HFFc6 (cell line): Measurements from ENCODE around the gene WLS. TPM values are rescaled to one million over a fixed set of nuclear protein-coding genes. Genes with fewer than 3 reads are reported as not detected.
A peak's percentile ranks its signal among the peaks of the same experiment; 100 is the strongest.

ENCODE experiments used
- DNase-seq: peaks from one replicate; pipeline ENCODE4 v3.0.0-alpha.2; 2018
- H3K27ac Mint-ChIP-seq: 2 replicates; pipeline ENCODE4 v1.8.0; 2020; ENCODE audit warnings: mild to moderate bottlenecking, mixed read lengths
- H3K27me3 Mint-ChIP-seq: 2 replicates; pipeline ENCODE4 v1.8.0; 2021; ENCODE audit warnings: mild to moderate bottlenecking, moderate library complexity, mixed read lengths; ENCODE audit not compliant: insufficient read depth
- H3K36me3 Mint-ChIP-seq: 2 replicates; pipeline ENCODE4 v1.8.0; 2021; ENCODE audit warnings: low read depth, mixed read lengths
- H3K4me1 Mint-ChIP-seq: 2 replicates; pipeline ENCODE4 v1.8.0; 2020; ENCODE audit warnings: low read depth, mixed read lengths
- H3K4me3 Mint-ChIP-seq: 2 replicates; pipeline ENCODE4 v1.8.0; 2020; ENCODE audit warnings: mild to moderate bottlenecking, moderate library complexity, mixed read lengths
- H3K9me3 Mint-ChIP-seq: 2 replicates; pipeline ENCODE4 v1.8.0; 2020; ENCODE audit warnings: mild to moderate bottlenecking, mixed read lengths
- total RNA-seq, 6 experiments: library from RNA; stranded (reverse); fragmentation: NEBNext Ultra II Directional; extraction: Animal tissue kit (Norgen Biotek cat#: 25700); gene quantifications; 2 replicates in 1 of 6; 3 replicates in 5 of 6; pipeline ENCODE4 v1.2.3, GENCODE V29; 2021
- TF ChIP-seq, protein P1 (sequence below): fragments of 200-600 bp; sonication (generic); IDR thresholded peaks from 2 replicates; pipeline ENCODE4 v1.5.0; 2021; ENCODE audit warnings: antibody characterized with exemption, mild to moderate bottlenecking

Gene WLS
- total RNA-seq, 6 experiments from 2014 or later: 39.4 to 52.0 (median 42.3) TPM

GRCh38 chr1:68142036-68142435 is 90.3 kb downstream of the WLS start:
- no peaks in the 10 kb centered on the region for H3K9me3 Mint-ChIP-seq
- H3K36me3 Mint-ChIP-seq: peaks cover 10% of the 10 kb centered on the region; the same call in 1 of the 2 replicates
- DNase-seq: no peak
- H3K4me3 Mint-ChIP-seq: no peak overlapping the region
- TF ChIP-seq, protein P1, sequence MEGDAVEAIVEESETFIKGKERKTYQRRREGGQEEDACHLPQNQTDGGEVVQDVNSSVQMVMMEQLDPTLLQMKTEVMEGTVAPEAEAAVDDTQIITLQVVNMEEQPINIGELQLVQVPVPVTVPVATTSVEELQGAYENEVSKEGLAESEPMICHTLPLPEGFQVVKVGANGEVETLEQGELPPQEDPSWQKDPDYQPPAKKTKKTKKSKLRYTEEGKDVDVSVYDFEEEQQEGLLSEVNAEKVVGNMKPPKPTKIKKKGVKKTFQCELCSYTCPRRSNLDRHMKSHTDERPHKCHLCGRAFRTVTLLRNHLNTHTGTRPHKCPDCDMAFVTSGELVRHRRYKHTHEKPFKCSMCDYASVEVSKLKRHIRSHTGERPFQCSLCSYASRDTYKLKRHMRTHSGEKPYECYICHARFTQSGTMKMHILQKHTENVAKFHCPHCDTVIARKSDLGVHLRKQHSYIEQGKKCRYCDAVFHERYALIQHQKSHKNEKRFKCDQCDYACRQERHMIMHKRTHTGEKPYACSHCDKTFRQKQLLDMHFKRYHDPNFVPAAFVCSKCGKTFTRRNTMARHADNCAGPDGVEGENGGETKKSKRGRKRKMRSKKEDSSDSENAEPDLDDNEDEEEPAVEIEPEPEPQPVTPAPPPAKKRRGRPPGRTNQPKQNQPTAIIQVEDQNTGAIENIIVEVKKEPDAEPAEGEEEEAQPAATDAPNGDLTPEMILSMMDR: no peak
- H3K27me3 Mint-ChIP-seq: no peaks in the 10 kb centered on the region
- no peak overlapping the region for H3K27ac Mint-ChIP-seq
- H3K4me1 Mint-ChIP-seq: no peaks in the 10 kb centered on the region

DNA sequence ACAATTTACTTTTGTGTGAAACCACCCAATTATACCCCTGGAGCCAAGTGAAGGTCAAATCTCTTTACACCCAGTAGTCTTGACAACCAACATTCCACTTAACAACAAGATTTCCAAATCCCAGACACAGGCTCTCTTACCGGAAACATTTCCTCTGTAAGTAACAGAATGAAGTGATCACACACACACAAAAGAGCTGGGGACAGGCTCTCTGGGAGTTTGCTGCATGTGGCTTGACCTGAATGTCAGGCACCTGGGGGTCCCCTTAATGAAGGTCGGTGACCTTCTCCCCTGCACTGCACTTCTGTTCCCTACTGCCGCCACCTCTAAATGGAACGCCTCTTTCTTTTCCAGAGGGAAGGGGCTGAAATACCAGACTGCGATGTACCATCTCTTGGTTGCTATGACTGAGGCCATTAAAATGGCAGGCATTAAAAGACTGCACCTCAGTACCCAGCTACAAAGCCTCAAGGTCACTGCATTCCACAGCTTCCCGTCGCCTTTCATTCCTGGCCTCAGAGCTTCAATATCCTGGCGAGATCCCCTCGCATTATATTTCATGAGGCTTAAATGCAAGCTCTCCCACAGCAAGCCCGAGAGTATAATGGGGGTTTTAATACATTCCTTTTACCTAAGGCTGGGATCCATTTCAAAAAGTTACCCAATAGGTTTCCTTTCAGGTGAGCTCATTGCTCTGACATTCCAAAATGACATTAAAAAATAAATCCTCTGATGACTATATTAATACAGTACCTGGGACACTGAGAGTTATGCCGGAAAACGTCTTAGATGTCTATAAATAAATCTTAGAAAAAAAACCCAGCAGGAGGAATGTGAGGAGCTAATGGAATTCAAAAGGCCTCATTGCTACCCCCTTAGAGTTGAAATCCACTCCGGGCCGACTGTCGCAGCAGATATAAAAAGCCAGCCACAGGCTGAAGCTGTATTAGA is 91.0 kb downstream of the WLS start:
- no peaks in the 10 kb centered on the region for H3K27me3 Mint-ChIP-seq
- peaks cover 10% of the 10 kb centered on the region for H3K36me3 Mint-ChIP-seq
- H3K27ac Mint-ChIP-seq: no peak overlapping the region
- no peaks in the 10 kb centered on the region for H3K9me3 Mint-ChIP-seq
- TF ChIP-seq, protein P1: no peak
- peaks cover 5% of the 10 kb centered on the region for H3K4me1 Mint-ChIP-seq
- H3K4me3 Mint-ChIP-seq: no peak overlapping the region
- DNase-seq: no peak

- no peak for DNase-seq
- Mint-ChIP-seq H3K27me3 (no peaks in the 10 kb centered on the region), H3K4me1 (peaks cover 11% of the 10 kb centered on the region), H3K9me3 (no peaks in the 10 kb centered on the region), H3K27ac (no peak overlapping the region), H3K4me3 (no peak overlapping the region), H3K36me3 (peaks cover 13% of the 10 kb centered on the region)
- TF ChIP-seq, protein P1: no peak
Measured at GRCh38 chr1:68140536-68140935, 91.8 kb downstream of the WLS start.

DNA sequence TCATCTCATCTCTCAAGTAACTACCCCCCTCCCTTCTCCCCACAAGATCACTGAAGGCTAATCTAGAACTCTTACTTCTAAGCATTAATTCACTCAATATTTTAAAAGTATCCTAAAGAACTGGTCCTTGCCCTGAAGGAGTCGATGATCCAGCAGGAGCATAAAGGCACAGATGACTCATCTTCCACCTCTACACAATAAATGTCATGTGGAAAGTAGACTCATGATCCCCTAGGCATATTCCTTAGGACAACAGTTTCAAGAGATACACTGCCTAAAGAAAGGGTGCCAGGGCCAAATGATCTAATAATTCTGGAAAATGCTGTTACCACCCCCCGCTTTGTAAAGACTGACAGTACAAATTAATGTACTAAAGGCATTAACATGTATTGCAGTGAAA is 96.1 kb downstream of the WLS start:
- DNase-seq: peak; percentile 29

GRCh38 chr1:68132426-68133130 is 99.7 kb downstream of the WLS start:
- TF ChIP-seq, protein P1: no peak
- DNase-seq: no peak
- H3K36me3 Mint-ChIP-seq: peaks cover 16% of the 10 kb centered on the region
- no peaks in the 10 kb centered on the region for H3K27me3 Mint-ChIP-seq
- H3K4me3 Mint-ChIP-seq: no peak overlapping the region
- H3K27ac Mint-ChIP-seq: no peak overlapping the region
- peaks cover 22% of the 10 kb centered on the region for H3K4me1 Mint-ChIP-seq
- H3K9me3 Mint-ChIP-seq: no peaks in the 10 kb centered on the region

More for the DNA sequence above, 96.1 kb downstream of the WLS start:
- no peaks in the 10 kb centered on the region for H3K9me3 Mint-ChIP-seq
- H3K27ac Mint-ChIP-seq: no peak overlapping the region
- TF ChIP-seq, protein P1: no peak
- peaks cover 18% of the 10 kb centered on the region for H3K36me3 Mint-ChIP-seq
- H3K4me3 Mint-ChIP-seq: no peak overlapping the region
- H3K27me3 Mint-ChIP-seq: no peaks in the 10 kb centered on the region
- peaks cover 11% of the 10 kb centered on the region for H3K4me1 Mint-ChIP-seq
